ENCODE measurements around the gene SLCO3A1.

The SLCO3A1 gene

GRCh38 chr15:91853511-91853947 lies at the start of gene SLCO3A1:
SLCO3A1 (plus strand) TSS chr15:91853708.
- peak; percentile 80 for DNase-seq

DNA sequence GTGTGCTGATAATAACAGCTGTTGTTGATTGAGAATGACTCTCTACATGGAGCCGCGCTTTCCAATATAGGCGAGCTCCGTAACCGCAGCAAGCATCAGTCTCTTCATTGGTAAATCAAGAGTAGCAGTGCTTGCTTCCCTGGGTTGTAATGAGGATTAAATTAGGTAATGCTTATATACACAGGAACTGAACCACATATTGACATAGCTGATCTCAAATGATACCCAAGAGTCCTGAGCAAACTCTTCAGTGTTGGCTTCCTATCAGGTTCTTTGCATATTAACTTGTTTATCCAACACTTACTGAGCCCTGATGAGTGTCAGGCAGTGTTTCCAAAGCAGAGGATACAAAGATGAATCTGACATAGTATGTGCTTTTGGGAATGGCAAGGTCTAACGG lies 46.4 kb upstream of the SLCO3A1 start:
- DNase-seq, result no peak

- DNase-seq, result no peak
These were observed 39.6 kb upstream of the SLCO3A1 start for GRCh38 chr15:91813924-91814323.

DNA sequence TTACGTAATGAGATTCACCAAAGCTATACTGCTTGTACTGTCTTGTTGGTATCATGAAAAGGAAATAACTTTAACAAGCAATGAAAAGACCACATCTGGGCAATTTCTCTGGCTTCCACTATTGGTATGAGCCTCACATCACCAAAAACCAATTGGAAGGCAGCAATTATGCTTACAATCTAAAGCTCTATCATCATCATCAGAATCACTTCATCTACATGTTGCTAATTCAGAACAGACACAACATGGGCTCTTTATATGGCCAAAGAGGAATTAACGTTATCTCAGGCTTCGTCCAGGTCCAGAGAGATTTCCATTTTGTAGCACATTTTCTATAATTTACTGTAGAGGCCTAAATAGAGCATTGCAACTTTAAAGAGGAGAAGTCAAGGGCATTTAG lies 36.6 kb upstream of the SLCO3A1 start:
- no peak for DNase-seq

DNA sequence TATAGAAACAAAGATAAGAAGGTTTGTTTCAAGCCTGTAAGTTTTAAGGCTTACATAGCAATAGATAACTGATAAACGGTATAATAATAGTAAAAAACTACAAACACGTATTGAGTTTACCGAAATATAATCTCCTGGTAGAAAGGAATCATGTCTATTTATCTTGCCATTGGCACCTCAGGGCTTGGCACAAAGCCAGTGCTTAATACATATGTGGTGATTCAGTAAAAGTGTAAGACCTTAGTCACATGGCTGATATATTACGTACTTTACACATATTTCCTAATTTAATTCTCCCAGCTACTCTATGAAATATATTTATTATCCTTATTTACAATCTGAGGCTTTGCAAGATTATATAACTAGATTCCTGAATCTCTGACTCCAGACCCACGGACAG lies 32.0 kb upstream of the SLCO3A1 start:
- no peak for DNase-seq

- peak; percentile 19 for DNase-seq
These were observed 29.3 kb upstream of the SLCO3A1 start for GRCh38 chr15:91824256-91824655.

DNA sequence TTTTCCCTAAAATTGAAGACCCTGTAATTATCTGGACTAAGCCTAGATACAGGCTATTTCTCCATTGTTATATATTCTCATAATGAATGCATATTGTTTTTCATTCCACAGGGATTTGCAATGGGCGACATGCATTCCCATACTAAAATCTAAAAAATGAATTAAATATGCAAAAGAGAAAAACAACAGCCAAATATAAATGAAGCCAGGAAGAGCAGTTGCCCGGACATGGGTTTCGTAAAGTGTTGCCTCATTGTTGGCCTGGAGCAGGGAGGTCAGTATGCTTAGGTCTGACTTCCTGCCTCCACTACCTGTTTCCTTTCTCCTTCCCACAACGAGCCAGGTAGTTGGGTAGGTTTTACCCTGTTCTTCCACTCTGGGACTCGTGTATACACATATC lies 27.1 kb upstream of the SLCO3A1 start:
- no peak for DNase-seq

DNA sequence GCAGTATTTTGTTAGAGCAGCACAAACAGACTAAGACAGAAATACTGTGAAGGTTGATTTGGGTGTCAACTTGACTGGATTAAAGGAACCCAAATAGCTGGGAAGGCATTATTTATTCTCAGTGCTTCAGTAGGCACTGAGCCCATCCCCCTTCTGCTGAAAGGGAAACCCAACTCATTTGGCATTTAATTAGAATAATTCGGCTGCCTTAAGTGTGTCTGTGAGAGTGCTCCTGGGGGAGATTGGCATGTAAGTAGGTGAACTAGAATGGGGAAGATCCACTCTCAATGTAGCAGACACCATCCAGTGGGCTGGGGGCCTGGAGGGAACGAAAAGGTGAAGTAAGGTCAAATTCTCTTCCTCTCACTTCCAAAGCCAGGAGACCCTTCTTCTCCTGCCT lies 20.5 kb upstream of the SLCO3A1 start:
- DNase-seq, result no peak

GRCh38 chr15:91839867-91840266 lies 13.6 kb upstream of the SLCO3A1 start:
- DNase-seq, result no peak

DNA sequence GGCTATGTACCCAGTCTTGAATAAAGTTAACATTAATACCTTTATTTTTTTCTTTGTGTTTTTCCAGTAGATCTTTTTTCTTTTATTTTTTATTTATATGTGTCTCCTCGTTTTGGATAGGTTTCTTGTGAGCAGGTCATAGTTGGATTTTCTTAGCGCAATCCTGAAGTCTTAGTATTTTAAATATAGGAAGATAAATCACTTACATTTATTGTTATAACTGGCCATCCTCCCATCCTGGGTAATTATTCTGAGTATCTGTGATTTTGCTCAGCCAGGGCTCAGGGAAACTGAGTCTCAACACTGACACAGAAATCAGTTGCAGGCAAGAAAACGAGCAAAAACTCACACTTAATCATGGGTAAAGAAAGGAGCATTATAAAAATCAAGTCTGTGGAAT lies 11.6 kb upstream of the SLCO3A1 start:
- no peak for DNase-seq

GRCh38 chr15:91844341-91844740 lies 9.2 kb upstream of the SLCO3A1 start:
- DNase-seq, result no peak

DNA sequence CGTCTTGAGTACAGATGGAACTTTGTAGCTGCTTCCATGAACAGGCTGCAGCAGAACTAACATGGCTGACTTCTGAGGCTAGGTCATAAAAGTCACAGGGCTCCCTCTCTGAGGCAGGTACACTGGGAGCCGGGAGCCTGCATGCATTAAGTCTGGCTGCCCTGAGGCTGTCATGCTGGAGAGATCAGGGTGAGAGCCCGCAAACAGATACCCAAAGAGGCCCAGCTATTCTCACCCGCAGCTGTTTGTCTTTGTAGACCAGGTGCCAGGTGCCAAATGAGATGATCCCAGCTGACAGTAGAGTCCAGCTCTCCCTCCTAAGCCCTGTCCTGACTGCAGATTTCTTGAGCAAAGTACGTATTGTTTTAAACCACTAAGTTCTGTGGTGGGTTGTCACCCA lies 8.6 kb upstream of the SLCO3A1 start:
- no peak for DNase-seq

GRCh38 chr15:91845720-91846119 lies 7.8 kb upstream of the SLCO3A1 start:
- DNase-seq, result no peak

DNA sequence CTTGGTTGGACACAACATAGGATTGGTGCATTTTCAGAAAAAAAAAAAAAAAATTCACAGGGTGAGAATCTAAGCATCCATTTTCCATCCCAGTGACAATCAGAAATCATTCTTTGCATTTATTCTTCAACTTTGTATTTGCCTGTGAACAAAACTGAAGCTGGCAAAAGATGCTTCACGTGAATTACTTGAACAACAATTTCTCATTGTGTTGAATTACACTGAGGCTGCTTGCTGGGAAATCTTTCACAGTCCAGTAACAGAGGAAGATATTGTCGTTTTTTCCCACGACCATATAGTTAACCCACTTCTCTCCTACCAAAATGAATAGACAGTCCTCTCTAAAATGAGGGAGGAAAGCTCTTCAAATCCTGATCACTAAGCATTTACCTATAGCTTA lies 4.3 kb upstream of the SLCO3A1 start:
- DNase-seq, result peak; percentile 47

GRCh38 chr15:91849749-91850161 lies 3.8 kb upstream of the SLCO3A1 start:
- peak; percentile 21 for DNase-seq

- DNase-seq, result peak; percentile 91
These were observed 582 bp upstream of the SLCO3A1 start for GRCh38 chr15:91852741-91853510.

DNA sequence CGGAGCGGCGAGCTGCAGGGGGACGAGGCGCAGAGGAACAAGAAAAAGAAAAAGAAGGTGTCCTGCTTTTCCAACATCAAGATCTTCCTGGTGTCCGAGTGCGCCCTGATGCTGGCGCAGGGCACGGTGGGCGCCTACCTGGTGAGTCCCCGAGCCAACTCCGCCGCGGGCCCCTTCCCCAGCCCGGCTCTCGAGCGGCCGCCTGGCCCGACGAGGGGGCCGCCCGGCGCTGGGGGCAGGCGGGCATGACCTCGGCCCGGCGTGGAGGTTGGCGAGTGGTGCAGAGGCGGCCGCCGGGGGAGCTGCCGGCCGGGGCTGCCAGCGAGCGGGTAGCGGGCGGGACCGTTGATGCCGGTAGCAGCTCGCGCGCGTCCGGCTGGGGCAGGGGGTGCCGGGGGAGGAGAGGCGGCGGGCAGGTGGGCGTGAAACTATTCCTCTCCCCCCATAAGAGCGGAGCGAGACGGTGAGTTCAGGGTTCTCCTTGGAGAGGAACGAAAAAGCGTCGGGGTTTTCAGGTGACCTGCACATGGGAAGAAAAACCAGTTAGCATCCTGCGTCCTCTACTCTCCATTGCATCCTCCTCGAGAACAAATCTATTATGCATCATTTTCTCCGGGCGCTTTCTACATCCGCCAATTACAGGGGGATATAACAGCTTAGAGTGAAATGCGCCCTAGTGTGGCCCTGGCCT lies 585 bp downstream of the SLCO3A1 start:
- peak; percentile 52 for DNase-seq

- DNase-seq, result no peak
These were observed 1.1 kb downstream of the SLCO3A1 start for GRCh38 chr15:91854639-91854990.

DNA sequence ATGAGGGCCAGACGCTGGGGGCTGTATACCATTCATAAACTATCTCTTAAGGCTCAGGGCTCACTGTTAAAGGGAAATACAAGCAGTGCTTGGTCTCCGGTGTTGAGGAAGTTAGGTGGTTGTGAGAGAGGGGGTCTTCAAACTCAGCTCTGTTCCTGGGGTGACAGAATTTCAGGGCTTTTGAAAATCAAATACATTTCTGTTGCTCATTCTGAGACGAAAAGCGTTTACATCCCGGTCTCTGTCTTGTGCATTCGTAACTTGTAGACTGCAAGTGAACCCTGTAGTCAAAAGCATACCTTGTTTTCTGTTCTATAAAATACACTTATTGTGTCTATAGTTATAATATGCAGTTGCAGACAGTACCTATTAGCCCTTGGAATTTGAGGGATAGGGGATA lies 1.7 kb downstream of the SLCO3A1 start:
- no peak for DNase-seq

DNA sequence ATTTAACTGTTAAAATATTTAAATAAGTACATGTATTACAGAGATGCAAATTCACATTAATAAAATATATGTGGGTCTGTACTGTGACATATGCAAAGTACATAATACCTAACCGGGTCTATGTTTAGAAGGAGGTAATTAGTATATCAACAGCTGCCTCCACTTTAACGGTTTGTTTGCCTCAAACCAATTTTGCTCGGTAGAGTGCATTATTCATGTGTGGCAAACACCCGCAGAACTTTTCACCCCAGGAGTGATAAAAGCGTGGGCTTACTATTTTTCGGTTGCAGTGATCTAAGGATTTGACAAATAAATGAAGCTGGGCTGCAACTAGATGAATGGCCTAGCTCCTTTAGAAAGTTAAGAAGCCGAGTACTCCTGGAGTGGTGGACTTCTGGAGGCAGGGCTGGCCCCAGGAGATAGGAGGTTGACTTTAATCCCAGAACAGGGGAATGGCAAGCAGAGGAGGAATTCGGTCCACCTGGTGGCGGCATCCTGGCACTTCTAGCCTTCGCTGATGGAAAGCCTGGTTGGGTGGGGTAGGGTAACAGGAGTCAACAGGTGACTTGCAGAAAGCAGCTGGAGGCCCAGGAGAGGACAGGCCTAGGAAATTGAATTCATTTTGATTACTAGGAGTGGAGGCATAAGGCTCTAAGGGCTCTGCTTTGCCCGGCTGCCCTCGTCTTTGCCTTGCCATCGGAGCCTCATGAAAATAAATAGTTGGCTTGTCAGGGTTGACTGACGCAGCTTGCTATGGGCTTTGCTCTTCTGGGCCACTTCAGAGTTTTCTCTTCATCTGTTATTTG lies 2.4 kb downstream of the SLCO3A1 start:
- DNase-seq, result no peak

DNA sequence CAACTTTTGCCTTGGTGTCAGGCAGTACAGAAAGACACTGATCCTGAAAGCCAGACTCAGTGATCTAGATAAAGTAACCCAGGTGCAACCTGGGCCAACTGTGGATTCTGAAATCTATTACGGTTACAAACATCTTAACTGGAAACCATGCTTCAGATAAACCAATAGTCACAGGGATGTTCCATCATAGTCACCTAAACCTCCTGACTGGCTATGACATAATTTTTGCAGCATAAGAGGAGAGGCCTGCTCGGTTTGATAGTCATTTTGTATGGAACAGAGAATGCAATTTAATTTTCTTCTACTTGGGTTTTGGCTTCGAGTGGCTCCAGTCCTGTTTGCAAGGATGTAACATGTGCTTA lies 3.7 kb downstream of the SLCO3A1 start:
- DNase-seq, result no peak

- DNase-seq, result no peak
These were observed 4.3 kb downstream of the SLCO3A1 start for GRCh38 chr15:91857772-91858171.

DNA sequence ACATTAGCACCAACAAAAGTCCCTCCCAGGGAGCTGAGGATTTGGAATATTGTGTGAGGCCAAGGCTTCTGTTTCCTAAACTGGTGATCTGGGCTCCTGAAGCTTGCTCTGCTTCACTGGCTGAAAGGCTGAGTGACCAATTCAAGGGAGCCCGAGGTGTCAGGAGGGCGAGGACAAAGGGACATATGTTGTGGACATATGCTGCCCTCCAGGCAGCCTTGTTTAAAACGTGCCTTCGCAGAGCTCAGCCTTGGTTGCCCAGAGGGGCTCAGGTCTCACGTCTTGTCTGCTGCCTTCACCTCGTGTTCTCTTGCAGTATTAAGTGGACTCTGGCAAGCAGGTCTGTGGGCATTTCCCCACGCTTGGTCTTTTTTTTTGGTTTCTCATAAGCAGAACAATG lies 7.0 kb downstream of the SLCO3A1 start:
- no peak for DNase-seq

GRCh38 chr15:91861223-91861622 lies 7.7 kb downstream of the SLCO3A1 start:
- peak; percentile 30 for DNase-seq

All from midbrain (tissue), 1 donor.